Non-pigmented ciliary epithelial cell (primary cell): Measurements from ENCODE around the gene LTN1.
"Not testable (repeated sequence)": the region's sequence is repeated elsewhere in the genome, so short reads cannot be mapped to it uniquely, and the experiment has no call there.

Experiments used
- DNase-seq: peaks from one replicate; pipeline ENCODE4 v3.0.0-alpha.2; 2010; ENCODE audit warnings: low read depth

LTN1 gene

GRCh38 chr21:28988146-28988545 lies 4.5 kb downstream of the LTN1 start:
- not testable (repeated sequence) for DNase-seq

- DNase-seq, result no peak
Measured at GRCh38 chr21:28986677-28987076, 6.0 kb downstream of the LTN1 start.

- no peak for DNase-seq
Measured at GRCh38 chr21:28982637-28983036, 10.0 kb downstream of the LTN1 start.

- no peak for DNase-seq
Measured at GRCh38 chr21:28979092-28979491, 13.6 kb downstream of the LTN1 start.

GRCh38 chr21:28975397-28975796 lies 17.3 kb downstream of the LTN1 start:
- no peak for DNase-seq

GRCh38 chr21:28974531-28975227 lies 18.0 kb downstream of the LTN1 start:
- no peak for DNase-seq

- DNase-seq, result no peak
Measured at GRCh38 chr21:28972398-28972797, 20.3 kb downstream of the LTN1 start.

GRCh38 chr21:28971171-28971570 lies 21.5 kb downstream of the LTN1 start:
- DNase-seq, result no peak

- no peak for DNase-seq
Measured at GRCh38 chr21:28963831-28964230, 28.8 kb downstream of the LTN1 start.

GRCh38 chr21:28962465-28962864 lies 30.2 kb downstream of the LTN1 start:
- DNase-seq, result no peak

- no peak for DNase-seq
Measured at GRCh38 chr21:28961927-28962326, 30.8 kb downstream of the LTN1 start.

- DNase-seq, result no peak
Measured at GRCh38 chr21:28960245-28960644, 32.4 kb downstream of the LTN1 start.

- DNase-seq, result peak; percentile 63
Measured at GRCh38 chr21:28959367-28960099, 33.1 kb downstream of the LTN1 start.

GRCh38 chr21:28953247-28953646 lies 39.4 kb downstream of the LTN1 start:
- no peak for DNase-seq

- no peak for DNase-seq
Measured at GRCh38 chr21:28952686-28953085, 40.0 kb downstream of the LTN1 start.

- no peak for DNase-seq
Measured at GRCh38 chr21:28949318-28949717, 43.4 kb downstream of the LTN1 start.

GRCh38 chr21:28944296-28944695 lies 48.4 kb downstream of the LTN1 start:
- DNase-seq, result no peak

- peak; percentile 24 for DNase-seq
Measured at GRCh38 chr21:28943631-28944030, 49.0 kb downstream of the LTN1 start.

- no peak for DNase-seq
Measured at GRCh38 chr21:28938726-28939125, 54.0 kb downstream of the LTN1 start.

- no peak for DNase-seq
Measured at GRCh38 chr21:28937737-28938136, 54.9 kb downstream of the LTN1 start.

- no peak for DNase-seq
Measured at GRCh38 chr21:28936721-28937120, 56.0 kb downstream of the LTN1 start.

GRCh38 chr21:28936036-28936435 lies 56.6 kb downstream of the LTN1 start:
- no peak for DNase-seq

GRCh38 chr21:28932717-28933116 lies 60.0 kb downstream of the LTN1 start:
- DNase-seq, result no peak
